HG03280 (cell line): ENCODE results near the gene WNK2.

Experiments used
- ATAC-seq: cut with Tn5 transposase; IDR thresholded peaks from one replicate; pipeline ENCODE4 v1.9.1; 2021; ENCODE audit warnings: mild to moderate bottlenecking, moderate library complexity; ENCODE audit not compliant: unreplicated experiment

Gene WNK2

DNA sequence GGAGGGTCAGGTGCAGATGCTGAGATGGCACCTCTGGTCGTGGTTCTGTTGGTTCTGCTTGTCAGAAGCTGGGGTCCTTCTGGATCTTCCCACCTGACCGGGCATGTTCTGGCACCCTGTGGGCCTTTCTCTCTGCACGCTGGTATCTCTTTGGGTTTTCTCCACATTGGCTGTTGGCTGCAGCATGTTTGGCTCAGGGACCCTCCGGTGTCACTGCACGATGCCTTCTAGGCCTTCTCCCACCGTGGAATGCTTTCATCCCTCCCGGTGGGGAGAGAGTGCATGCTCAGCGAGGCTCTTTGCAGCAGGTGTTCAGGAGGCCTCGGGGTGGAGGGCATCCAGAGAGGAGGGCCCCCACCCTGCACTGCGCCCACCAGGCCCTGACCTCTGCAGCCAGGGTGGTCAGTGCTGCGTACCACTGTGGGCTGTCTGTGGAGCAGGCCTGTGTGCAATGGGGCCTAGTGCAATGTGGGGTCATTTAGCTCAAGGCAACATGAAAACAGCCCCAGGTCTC is 119.4 kb downstream of the WNK2 start:
- ATAC-seq: no peak

DNA sequence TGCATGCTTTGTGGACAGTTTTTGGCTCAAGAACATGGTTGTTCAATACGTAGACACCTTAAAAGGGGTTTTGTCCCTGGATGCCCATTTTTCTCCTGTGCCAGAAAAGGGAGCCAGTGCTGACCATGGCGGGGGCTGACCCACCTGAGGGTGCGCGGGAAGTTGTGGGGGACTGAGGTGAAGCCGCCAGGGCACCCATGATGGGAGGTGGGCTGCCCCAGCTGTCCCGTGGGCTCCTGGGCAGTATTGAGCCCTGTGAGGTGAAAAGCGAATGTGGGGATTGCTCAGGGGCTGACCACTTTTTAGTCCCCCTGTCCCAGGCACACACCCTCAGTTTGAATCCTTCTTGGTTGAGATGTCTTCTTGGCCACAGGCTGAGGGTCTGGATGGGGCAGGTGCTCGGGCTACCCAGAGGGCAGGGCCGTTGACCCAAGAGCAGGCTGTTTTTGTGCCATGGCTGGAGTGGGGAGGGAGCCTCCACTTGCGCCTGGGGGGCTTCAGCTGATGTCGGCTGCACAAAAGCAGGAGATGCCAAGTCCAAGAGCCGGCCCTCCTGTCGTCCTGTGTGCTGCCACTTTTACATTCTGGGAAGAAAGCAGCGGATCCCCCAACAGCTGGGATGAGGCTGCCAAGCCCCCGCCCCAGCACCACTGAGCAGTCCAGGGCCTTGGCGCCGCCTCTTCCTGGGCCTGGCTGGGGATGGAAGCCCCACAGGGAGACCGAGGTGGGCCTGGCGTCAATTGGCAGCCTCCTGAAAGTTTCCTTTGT is 120.1 kb downstream of the WNK2 start:
- ATAC-seq: no peak

DNA sequence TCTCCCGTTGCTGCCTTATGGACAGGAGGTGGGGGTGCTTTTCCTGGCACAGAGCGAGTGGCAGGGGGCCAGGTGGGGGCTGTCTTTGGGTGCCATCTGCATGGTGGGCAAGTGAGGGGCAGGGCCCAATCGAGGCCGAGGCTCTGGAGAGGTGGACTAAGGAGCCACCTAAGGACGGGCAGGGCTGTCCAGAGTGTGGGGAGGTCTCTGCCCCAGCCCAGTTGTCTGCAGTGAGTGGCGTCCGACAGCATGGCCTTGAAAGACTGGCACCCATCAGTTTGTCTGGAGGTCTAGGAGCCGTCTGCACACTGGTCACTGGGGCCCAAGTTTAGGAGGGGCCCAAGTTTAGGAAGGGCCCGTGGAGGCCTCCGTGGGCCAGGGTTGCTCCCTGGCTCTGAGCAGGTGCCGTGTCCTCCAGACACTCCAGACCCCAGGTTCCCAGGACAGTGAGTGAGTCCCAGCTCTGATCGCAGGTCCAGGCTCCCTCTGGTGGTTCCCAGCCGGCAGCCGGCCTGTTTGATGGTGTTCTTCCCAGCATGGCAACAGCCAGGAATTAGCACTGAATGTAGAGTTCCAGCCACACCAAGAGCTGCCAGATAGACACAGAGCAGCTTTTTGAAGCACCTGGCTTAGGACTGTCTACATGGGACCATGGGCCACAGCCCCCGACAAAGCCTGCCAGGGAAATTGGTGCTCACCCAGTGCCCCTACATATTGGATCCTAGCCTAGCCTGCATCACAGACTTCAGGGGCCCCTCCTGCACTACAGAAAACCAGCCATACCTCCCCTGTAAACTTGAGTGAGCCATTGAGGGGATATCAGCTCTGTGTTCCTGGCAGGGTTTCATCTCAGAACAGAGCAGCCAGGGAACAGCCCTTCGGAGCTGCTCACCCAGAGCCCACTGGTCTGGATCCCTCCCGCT is 120.9 kb downstream of the WNK2 start:
- no peak for ATAC-seq

DNA sequence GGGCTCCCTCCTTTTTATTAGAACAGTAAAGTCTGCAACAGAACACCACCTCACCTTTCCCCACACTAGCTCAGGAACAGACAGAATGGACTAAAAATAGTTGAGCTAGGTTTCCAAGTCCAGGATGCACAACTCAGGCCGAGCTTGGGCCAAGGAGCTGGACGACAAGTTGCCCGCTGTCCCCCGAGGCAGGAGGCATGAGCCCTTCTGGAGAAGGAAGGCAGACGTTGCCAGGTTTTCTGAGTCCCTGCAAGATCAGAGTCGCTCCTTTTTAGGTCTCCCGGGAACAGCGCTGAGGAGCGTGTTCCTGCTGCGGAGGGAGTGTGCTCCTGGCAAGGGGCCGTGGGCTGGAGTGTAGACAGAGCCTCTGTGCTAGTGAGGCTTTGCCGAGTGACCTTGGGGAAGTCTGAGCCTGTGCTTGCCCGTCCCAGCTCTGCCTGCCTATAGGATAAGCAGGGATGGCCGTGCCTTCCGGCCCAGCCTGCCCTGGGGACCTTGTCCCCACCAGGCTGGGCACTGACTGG is 121.6 kb downstream of the WNK2 start:
- no peak for ATAC-seq

DNA sequence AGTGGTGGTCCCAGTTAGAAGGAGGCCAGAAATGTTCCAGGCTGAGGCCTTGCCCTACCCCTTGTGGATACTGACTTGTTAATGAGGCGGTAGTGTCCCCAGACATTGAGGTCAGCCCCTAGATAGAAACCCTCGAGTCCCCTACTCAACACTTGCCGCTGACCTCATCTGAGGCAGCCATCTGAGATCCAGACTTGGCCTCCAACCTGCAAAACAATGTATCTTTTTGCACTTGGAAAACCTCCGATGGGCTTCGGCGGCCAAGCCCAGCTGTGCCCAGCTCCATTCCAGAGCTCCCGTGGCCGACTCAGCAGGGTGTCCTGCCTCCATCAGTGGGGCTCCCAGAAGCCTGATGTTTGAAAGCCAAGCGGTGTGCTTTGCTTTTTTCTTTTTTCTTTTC is 122.1 kb downstream of the WNK2 start:
- ATAC-seq: no peak

DNA sequence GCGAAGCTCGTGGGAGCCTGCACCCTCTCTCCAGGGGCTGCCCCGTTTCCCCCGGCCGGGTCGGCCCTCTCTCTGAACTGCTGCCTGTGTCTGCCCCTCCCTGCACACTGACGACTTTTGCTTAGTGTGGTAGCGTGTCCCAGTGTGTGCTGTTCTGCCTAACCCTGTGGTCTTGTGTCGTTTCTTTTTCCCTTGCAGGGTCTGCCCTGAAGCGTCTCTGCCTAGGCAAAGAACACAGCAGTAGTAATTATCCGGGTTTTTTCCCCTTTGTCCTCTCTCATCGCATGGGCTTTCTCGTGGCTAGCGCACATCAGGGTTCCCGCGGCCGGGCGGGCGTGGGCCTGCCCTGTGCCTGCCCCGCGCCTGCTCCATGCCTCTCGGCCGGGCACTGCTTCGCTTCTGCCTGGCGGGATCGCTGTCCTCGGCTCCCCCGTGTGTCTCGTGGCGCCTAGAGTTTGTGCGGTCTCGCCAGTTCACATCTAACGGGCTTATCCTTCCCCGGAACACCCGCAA is 122.7 kb downstream of the WNK2 start:
- no peak for ATAC-seq

DNA sequence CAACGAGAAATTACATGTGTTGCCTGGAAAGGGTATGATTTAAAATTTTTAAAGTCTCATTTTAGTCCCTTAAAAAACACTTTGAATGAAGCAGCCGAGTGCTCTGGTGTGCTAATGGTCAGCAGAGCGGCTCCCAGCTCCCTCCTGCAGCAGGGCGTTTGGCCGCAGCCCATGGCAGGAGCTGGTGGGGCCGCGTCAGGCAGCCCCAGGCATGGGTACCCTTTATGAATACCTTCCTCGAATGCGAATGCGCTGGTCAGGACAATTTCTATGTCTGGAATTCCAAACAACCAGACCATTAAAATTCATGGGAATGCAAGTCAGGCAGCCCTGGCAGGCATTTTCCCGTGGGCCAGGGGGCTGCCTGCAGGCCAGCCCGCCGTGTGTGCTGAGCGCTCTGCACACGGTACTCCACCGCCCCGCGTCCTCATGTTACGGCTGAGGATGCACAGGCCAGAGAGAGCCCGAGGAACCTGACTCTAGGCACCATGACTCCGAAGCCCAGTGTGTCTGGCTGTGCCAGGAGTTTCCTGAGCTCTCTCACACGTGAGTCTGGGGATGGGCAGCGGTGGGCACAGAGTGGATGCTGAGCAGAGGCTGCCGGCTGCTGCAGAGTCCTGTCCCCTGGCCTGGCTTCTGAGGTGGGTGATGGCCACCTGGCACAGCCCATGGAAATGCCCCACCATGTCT is 123.7 kb downstream of the WNK2 start:
- ATAC-seq: no peak

DNA sequence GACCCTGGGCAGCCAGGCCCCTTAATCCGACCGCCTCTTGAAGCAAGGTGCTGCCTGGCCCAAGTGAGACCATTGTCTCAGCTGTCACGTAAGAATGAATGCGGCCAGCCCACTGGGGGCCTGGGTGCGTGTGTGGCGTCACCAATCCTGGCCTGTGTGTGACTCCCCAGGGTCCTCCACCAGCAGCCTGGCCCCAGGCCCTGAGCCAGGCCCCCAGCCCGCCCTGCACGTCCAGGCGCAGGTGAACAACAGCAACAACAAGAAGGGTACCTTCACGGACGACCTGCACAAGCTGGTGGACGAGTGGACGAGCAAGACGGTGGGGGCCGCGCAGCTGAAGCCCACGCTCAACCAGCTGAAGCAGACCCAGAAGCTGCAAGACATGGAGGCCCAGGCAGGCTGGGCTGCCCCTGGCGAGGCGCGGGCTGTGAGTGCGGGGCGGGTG is 124.2 kb downstream of the WNK2 start:
- ATAC-seq: no peak

DNA sequence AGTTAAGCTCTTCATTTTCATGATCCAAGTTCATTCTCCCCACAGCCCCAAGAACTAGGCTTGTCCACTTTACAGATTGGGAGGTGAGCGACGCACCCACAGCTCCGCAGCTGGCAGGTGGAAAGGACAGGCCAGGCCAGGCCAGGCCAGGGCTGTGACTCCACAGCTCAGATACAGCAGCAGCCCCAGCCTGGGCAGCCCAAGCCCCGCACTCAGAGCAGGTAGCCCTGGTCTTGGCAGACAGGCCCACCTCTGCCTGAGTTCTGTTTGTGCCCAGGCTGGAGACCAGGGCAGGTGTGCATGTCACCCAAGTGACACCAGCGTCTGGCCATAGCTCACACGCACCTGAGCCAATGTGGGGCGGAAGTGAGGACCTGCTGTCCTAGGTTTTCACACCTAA is 124.7 kb downstream of the WNK2 start:
- no peak for ATAC-seq

DNA sequence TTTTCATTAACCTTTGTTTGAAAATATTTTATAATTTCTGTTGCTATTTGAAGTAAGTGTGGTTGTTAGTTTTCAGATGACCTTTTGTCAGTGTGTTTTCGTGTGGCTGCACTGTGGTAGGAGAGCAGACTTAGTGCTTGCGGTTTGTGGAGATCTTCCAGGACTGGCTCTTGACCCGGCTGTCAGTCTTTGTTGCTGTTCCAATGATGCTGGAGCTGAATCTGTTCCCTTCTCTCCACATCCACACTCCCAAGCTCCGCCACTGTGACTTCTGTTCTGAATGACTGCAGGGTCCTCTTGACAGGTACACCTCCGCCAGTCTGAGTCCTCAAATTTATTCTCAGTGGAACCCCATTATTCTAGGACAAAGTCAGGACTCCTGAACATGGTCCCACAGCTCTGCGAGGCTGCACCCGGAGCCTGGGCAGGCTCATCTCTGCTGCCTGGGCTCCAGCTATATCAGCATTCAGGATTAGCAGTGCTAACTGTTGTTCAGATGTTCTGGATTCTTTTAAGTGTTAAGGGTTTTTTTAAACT is 126.0 kb downstream of the WNK2 start:
- no peak for ATAC-seq

DNA sequence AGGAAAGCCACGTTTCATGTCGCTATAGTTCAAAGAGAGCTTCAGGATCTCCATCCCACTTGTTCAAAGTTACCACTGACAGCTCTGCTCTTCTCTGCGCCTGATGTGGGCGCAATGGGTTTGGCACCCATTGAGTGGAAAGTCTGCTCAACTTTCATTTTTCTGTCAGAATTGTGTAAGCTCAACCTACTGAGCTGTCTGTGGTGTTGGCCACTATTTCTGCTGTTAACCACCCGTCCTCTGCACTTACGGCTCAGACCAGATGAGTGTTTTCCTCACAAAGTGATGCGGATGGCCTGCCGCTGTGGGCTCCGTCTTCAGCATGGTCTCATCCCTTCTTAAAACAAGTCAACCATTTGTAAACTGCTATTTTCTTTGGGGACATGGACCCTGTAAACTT is 131.2 kb downstream of the WNK2 start:
- ATAC-seq: no peak

DNA sequence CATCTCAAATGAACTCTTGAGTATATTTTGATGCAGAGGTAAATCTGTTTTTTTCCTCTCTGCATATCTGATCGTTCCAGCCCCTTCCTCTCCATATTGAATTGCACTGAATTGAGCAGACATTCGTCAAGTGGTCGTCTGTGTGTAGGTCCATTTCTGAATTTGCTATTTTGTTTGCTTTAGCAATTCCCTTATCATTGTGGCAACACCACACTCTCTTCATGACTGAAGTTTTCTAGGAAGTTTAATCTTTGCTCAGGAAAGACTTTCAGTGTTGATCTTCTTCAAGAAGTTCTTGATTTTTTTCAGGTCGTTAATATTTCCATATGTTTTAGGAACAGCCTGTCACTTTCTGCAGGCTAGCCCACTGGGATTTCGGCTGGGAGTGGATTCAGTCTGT is 132.0 kb downstream of the WNK2 start:
- ATAC-seq: no peak

DNA sequence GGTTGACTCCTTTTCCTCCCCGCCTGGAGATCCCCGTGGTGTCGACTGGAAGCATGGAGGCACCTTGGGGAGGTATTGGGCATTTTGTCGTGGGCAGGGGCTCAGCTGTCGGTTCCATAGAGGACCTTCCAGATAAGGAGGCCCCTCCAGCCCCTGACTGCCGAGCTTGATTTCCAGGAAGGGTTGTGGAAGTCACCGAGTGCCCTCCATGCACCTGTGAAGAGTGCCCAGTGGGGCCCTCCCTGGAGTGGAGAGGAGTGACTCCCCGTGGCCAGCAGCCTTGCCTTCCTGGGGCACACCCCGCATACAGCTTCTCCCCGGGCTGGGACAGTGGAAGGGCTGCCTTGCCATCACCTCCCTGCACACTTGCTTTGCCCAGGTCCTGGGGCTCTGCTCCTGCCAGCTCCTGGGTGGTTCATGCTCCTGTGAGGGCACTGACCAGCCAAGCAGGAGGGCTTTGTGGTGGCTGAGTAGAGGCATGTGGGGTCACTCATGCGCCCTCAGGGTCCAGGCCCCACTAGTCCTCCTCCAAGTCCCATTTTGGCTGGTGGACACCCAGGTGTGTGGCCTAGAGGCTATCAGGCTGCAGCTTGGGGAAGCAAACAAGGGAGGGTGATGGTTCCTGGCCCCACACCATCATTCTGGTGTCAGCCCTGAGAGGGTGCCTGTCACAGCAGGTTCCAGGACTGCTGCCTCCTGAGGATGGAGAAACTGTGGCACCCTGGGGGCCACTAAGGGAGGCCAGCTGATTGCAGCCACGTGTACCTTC is 133.0 kb downstream of the WNK2 start:
- ATAC-seq: no peak

DNA sequence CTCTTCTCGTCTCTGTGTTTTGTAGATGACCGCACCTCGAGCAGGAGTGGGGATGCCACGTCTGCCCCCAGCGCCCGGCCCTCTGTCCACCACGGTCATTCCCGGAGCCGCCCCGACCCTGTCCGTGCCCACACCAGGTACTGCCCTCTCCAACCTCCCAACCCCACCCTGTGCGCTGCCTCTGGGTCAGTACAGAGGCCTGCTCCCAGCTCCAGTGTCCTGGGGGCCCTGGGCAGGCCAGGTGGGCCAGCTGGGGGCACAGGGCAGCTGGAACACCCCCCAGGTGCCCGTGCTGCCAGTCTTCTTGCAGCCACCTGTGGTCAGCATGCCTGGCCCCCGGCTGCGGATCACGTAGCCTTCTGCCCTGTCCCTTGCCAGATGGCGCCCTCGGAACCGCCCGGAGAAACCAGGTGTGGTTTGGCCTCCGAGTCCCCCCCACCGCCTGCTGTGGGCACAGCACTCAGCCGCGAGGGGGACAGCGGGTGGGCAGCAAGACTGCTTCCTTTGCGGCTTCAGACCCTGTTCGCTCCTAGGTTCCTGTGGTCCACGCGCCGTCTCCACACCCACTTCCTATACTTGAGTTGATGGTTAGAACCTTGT is 133.7 kb downstream of the WNK2 start:
- ATAC-seq: no peak

DNA sequence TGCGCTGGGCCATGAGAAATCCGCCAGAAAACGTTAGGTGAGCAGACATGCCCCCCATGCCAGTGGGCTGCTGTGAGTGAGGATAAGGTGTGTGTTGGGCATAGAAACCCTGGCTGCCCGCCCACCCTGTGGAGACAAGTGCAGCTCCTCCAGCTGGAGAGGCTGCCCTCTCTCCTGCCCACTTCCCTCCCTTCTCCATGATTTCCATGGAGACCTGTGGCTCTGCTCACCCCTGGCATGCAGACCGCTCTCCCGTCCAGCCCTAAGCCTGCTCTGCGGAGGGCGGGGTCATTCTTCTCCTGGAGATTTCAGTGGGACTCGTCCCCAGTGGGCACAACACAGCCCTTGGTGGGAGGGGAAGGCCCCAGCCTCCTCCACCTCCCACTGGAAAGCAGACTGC is 134.5 kb downstream of the WNK2 start:
- ATAC-seq: no peak

DNA sequence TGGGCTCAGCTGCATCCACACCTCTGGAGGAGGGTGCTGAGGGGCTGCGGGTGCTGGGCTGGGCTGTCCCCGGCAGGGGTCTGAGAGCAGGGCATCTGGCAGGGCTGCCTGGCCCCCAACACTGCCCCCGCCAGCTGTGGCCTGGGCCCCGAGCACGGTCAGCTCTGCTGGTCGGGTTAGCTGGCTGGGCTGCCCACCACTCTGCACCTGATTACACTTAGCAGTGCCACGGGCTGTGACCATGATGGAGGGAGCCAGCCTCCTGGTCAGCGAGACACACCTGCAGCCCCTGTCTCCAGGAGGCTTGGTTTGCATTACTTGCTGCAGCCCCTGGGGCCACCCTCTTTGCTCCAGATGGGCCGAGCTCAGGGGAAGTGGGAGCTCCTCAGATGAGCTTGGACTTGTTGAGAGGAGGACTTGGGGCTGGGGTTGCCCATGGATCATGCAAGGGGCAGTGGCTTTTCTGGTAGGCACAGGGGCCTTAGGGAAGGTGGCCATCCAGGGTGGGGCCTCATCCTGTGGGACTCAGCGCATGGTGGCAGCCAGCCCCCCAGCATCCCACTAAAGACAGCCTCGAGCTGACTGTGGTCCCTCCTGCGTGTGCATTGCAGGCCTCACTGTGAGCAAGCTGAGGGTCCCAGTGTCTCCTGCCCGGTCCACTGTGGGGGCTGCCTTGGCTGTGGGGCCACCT is 135.5 kb downstream of the WNK2 start:
- no peak for ATAC-seq

DNA sequence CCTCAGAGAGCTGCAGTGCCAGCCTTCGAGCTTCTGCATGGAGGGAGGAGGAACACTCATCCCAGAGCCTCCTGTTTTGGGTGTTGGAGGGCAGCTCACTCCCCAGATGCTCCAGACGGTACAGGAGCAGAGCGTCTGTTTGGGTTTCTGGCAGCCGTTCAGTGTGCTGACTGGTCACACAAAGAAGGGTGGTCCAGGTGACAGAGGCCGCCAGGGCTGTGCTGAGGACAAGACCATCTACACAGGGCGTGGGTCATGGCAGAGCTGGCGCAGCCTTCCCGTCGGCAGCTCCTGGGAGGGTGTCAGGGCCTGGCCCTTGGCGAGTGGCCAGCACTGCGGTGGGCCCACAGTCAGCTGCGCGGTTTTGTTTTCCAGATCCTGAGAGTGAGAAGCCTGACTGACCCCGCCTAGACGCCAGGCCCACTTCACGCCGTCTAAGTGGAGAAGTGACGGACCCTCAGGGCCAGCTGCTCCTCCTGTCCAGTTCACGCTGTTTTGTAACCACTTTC is 136.1 kb downstream of the WNK2 start:
- no peak for ATAC-seq

DNA sequence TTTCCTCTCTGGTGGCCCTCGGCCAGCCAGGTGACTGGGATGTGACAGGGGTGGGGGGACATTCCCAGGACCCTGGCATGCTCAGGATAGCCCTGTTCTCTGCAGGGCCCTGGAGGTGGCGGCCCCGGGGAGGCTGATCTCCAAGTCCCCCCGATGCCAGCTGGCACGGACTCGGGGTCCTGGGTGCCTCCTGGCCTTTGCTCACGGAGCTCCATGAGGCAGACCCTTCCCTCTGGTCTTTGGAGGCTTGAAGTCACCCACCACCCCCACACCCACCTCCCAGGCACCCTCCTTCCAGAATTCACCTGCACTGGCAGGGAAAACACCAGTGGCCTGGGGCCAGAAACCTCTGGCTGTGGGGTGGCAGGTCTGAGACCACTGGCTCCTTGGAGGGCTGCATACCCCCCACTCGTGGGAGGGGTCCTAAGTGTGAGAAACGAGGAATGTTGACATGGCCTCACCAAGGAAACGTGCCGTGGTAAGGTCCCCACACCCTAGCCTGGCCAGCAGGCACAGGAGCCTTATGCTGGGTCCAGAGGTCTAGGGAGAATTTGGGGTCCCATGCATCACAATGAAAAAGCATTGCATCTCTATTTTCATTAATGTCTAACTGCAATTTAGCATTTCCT is 136.8 kb downstream of the WNK2 start:
- no peak for ATAC-seq
